ENCODE results near the gene C17orf50. TPM values are rescaled to one million over a fixed set of nuclear protein-coding genes. Genes with fewer than 3 reads are reported as not detected.

Gene C17orf50
- total RNA-seq, 2 donors from 2014 or later = not detected

GRCh38 chr17:35796942-35797341 lies 36.3 kb downstream of the C17orf50 start:
- DNase-seq (no peak), ATAC-seq (no peak)
- Histone ChIP-seq H3K4me3 (no peak overlapping the region), H3K4me1 (peaks cover 22% of the 10 kb centered on the region), H3K36me3 (replicated peaks in 1 of 2; ENCODE audit: insufficient read depth in 1 of 2, low read depth in 2 of 2) (no peaks in the 10 kb centered on the region), H3K27me3 (no peaks in the 10 kb centered on the region), H3K9me3 (no peaks in the 10 kb centered on the region), H3K27ac (no peak overlapping the region)
- TF ChIP-seq CTCF (IDR thresholded peaks at IDR 0.05) (no peak), POLR2A (IDR thresholded peaks at IDR 0.05) (no peak)
- 44 to 64% methylated on average over 1 of the region's 1 CpG for WGBS, 2 donors
- intact Hi-C loops (cut with DNase I) = no loop called here

- H3K27ac ChIP-seq = no peak overlapping the region
- peaks cover 22% of the 10 kb centered on the region for H3K4me1 ChIP-seq
- H3K36me3 ChIP-seq (replicated peaks in 1 of 2; ENCODE audit: insufficient read depth in 1 of 2, low read depth in 2 of 2) = no peaks in the 10 kb centered on the region
- 56 to 60% methylated on average over 3 to 4 of the region's 4 CpGs for WGBS, 2 donors
- no peak overlapping the region for H3K4me3 ChIP-seq
- intact Hi-C loops (cut with DNase I) = no loop called here
- ATAC-seq = no peak
- no peaks in the 10 kb centered on the region for H3K9me3 ChIP-seq
- no peaks in the 10 kb centered on the region for H3K27me3 ChIP-seq
- no peak for DNase-seq
- TF ChIP-seq CTCF (IDR thresholded peaks at IDR 0.05) = no peak
- no peak for TF ChIP-seq POLR2A (IDR thresholded peaks at IDR 0.05)
These were observed 36.7 kb downstream of the C17orf50 start for GRCh38 chr17:35797370-35797769.

GRCh38 chr17:35797918-35798317 lies 37.2 kb downstream of the C17orf50 start:
- H3K9me3 ChIP-seq = no peaks in the 10 kb centered on the region
- no peaks in the 10 kb centered on the region for H3K36me3 ChIP-seq (replicated peaks in 1 of 2; ENCODE audit: insufficient read depth in 1 of 2, low read depth in 2 of 2)
- TF ChIP-seq POLR2A (IDR thresholded peaks at IDR 0.05) = no peak
- TF ChIP-seq CTCF (IDR thresholded peaks at IDR 0.05) = no peak
- no peaks in the 10 kb centered on the region for H3K27me3 ChIP-seq
- no peak for DNase-seq
- no peak overlapping the region for H3K4me3 ChIP-seq
- H3K27ac ChIP-seq = no peak overlapping the region
- peaks cover 22% of the 10 kb centered on the region for H3K4me1 ChIP-seq
- intact Hi-C loops (cut with DNase I) = no loop called here
- WGBS, 2 donors = 70 to 71% methylated on average over 5 of the region's 5 CpGs
- ATAC-seq = no peak

GRCh38 chr17:35799942-35800341 lies 39.3 kb downstream of the C17orf50 start:
- no peaks in the 10 kb centered on the region for H3K36me3 ChIP-seq (replicated peaks in 1 of 2; ENCODE audit: insufficient read depth in 1 of 2, low read depth in 2 of 2)
- peaks cover 17% of the 10 kb centered on the region for H3K4me1 ChIP-seq
- no peaks in the 10 kb centered on the region for H3K27me3 ChIP-seq
- DNase-seq = peak; percentile 61 to 85 (median 77)
- H3K9me3 ChIP-seq = no peaks in the 10 kb centered on the region
- ATAC-seq = peak; percentile 56
- peak overlapping the region in 3 of 4 donors; percentile 19 to 43 (median 19) for H3K27ac ChIP-seq
- intact Hi-C loops (cut with DNase I) = no loop called here
- TF ChIP-seq CTCF (IDR thresholded peaks at IDR 0.05) = no peak
- TF ChIP-seq POLR2A (IDR thresholded peaks at IDR 0.05) = no peak
- no peak overlapping the region for H3K4me3 ChIP-seq

GRCh38 chr17:35801583-35802224 lies 41.0 kb downstream of the C17orf50 start:
- Histone ChIP-seq H3K4me3 (no peak overlapping the region), H3K27me3 (no peaks in the 10 kb centered on the region), H3K27ac (peak overlapping the region in 1 of 4 donors; percentile 17), H3K4me1 (peaks cover 9% of the 10 kb centered on the region), H3K36me3 (replicated peaks in 1 of 2; ENCODE audit: insufficient read depth in 1 of 2, low read depth in 2 of 2) (no peaks in the 10 kb centered on the region), H3K9me3 (no peaks in the 10 kb centered on the region)
- intact Hi-C loops (cut with DNase I) = no loop called here
- no peak for ATAC-seq
- WGBS, 2 donors = 69 to 71% methylated on average over 6 to 9 of the region's 9 CpGs
- no peak for TF ChIP-seq POLR2A (IDR thresholded peaks at IDR 0.05)
- TF ChIP-seq CTCF (IDR thresholded peaks at IDR 0.05) = no peak
- peak in 3 of 4 donors; percentile 46 to 49 (median 47) for DNase-seq
